ENCODE results near the gene VWA3A. TPM values are rescaled to one million over a fixed set of nuclear protein-coding genes. Genes with fewer than 3 reads are reported as not detected.
A peak's percentile ranks its signal among the peaks of the same experiment; 100 is the strongest.

The VWA3A gene
- total and polyA plus RNA-seq, 2 donors (not counting 1 experiment from before 2014, with no cell fraction given) = 0.06 to 0.17 TPM

DNA sequence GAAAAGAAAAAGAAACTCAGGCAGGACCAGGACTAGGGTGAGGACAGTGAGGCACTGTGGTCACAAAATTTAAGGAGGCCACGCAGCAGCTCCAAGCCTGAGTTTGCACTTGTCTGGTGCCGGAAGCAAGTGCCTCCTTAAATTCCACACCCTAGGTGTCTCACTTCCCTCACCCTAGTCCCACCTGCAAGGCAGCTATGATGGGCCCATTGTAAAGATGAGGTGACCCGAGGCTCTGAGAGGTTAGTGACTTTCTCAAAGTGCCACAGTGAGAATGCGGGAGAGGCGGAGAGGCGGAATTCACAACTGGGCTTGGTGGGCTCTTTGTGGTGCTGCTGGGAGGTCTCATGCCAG, 92.3 kb downstream of the VWA3A start:
- H3K4me2 ChIP-seq (ENCODE audit: extremely low read depth, insufficient read depth, low read length) = no peak overlapping the region
- H3K4me3 ChIP-seq (replicated peaks in 1 of 4; ENCODE audit: control extremely low read depth in 1 of 4, insufficient read depth in 1 of 4, low read depth in 3 of 4, low read length in 4 of 4) = no peak overlapping the region
- H3K9me3 ChIP-seq (ENCODE audit: control insufficient read depth, insufficient read depth, low read depth, low read length) = no peaks in the 10 kb centered on the region
- H3K36me3 ChIP-seq (ENCODE audit: control insufficient read depth, insufficient read depth, low read length) = no peaks in the 10 kb centered on the region
- TF ChIP-seq EZH2 (IDR thresholded peaks at IDR 0.05; ENCODE audit: low read length, missing control alignments) = no peak
- TF ChIP-seq, protein P1, sequence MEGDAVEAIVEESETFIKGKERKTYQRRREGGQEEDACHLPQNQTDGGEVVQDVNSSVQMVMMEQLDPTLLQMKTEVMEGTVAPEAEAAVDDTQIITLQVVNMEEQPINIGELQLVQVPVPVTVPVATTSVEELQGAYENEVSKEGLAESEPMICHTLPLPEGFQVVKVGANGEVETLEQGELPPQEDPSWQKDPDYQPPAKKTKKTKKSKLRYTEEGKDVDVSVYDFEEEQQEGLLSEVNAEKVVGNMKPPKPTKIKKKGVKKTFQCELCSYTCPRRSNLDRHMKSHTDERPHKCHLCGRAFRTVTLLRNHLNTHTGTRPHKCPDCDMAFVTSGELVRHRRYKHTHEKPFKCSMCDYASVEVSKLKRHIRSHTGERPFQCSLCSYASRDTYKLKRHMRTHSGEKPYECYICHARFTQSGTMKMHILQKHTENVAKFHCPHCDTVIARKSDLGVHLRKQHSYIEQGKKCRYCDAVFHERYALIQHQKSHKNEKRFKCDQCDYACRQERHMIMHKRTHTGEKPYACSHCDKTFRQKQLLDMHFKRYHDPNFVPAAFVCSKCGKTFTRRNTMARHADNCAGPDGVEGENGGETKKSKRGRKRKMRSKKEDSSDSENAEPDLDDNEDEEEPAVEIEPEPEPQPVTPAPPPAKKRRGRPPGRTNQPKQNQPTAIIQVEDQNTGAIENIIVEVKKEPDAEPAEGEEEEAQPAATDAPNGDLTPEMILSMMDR (conservative IDR thresholded peaks at IDR 0.05 in 1 of 2, IDR thresholded peaks at IDR 0.05 in 1 of 2; ENCODE audit: low read depth in 1 of 2, low read length in 2 of 2) = no peak
- H2AFZ ChIP-seq (ENCODE audit: low read length) = no peak overlapping the region
- H3K9ac ChIP-seq (ENCODE audit: insufficient read depth, low read length) = no peak overlapping the region
- H4K20me1 ChIP-seq (ENCODE audit: control insufficient read depth, extremely low read depth, insufficient read depth, low read length) = no peaks in the 10 kb centered on the region
- H3K4me1 ChIP-seq (ENCODE audit: control insufficient read depth, extremely low read depth, insufficient read depth, low read length) = peaks cover 3% of the 10 kb centered on the region
- H3K79me2 ChIP-seq (ENCODE audit: control insufficient read depth, insufficient read depth, low read length) = no peaks in the 10 kb centered on the region
- no peak for DNase-seq (ENCODE audit: low read depth in 2 of 2)
- H3K27me3 ChIP-seq (ENCODE audit: control insufficient read depth, insufficient read depth, low read length) = no peaks in the 10 kb centered on the region
- H3K27ac ChIP-seq (ENCODE audit: insufficient read depth, low read length) = no peak overlapping the region

- Histone ChIP-seq H3K4me2 (ENCODE audit: extremely low read depth, insufficient read depth, low read length) (no peak overlapping the region), H3K4me1 (ENCODE audit: control insufficient read depth, extremely low read depth, insufficient read depth, low read length) (peaks cover 8% of the 10 kb centered on the region), H3K27ac (ENCODE audit: insufficient read depth, low read length) (no peak overlapping the region), H2AFZ (ENCODE audit: low read length) (no peak overlapping the region), H4K20me1 (ENCODE audit: control insufficient read depth, extremely low read depth, insufficient read depth, low read length) (no peaks in the 10 kb centered on the region), H3K36me3 (ENCODE audit: control insufficient read depth, insufficient read depth, low read length) (no peaks in the 10 kb centered on the region), H3K9me3 (ENCODE audit: control insufficient read depth, insufficient read depth, low read depth, low read length) (no peaks in the 10 kb centered on the region), H3K79me2 (ENCODE audit: control insufficient read depth, insufficient read depth, low read length) (no peaks in the 10 kb centered on the region), H3K4me3 (replicated peaks in 1 of 4; ENCODE audit: control extremely low read depth in 1 of 4, insufficient read depth in 1 of 4, low read depth in 3 of 4, low read length in 4 of 4) (no peak overlapping the region), H3K9ac (ENCODE audit: insufficient read depth, low read length) (no peak overlapping the region), H3K27me3 (ENCODE audit: control insufficient read depth, insufficient read depth, low read length) (no peaks in the 10 kb centered on the region)
- no peak for TF ChIP-seq EZH2 (IDR thresholded peaks at IDR 0.05; ENCODE audit: low read length, missing control alignments)
- TF ChIP-seq, protein P1 (conservative IDR thresholded peaks at IDR 0.05 in 1 of 2, IDR thresholded peaks at IDR 0.05 in 1 of 2; ENCODE audit: low read depth in 1 of 2, low read length in 2 of 2) = peak in 1 of 2 donors; percentile 26
- no peak for DNase-seq (ENCODE audit: low read depth in 2 of 2)
Measured at GRCh38 chr16:22186517-22186916, 94.2 kb downstream of the VWA3A start.

GRCh38 chr16:22188267-22188594, 95.9 kb downstream of the VWA3A start:
- H3K79me2 ChIP-seq (ENCODE audit: control insufficient read depth, insufficient read depth, low read length) = no peaks in the 10 kb centered on the region
- TF ChIP-seq, protein P1 (conservative IDR thresholded peaks at IDR 0.05 in 1 of 2, IDR thresholded peaks at IDR 0.05 in 1 of 2; ENCODE audit: low read depth in 1 of 2, low read length in 2 of 2) = no peak
- TF ChIP-seq EZH2 (IDR thresholded peaks at IDR 0.05; ENCODE audit: low read length, missing control alignments) = no peak

More at GRCh38 chr16:22188267-22188594, 95.9 kb downstream of the VWA3A start:
- Histone ChIP-seq H3K4me2 (ENCODE audit: extremely low read depth, insufficient read depth, low read length) (no peak overlapping the region), H3K9me3 (ENCODE audit: control insufficient read depth, insufficient read depth, low read depth, low read length) (no peaks in the 10 kb centered on the region), H4K20me1 (ENCODE audit: control insufficient read depth, extremely low read depth, insufficient read depth, low read length) (no peaks in the 10 kb centered on the region), H2AFZ (ENCODE audit: low read length) (no peak overlapping the region), H3K27me3 (ENCODE audit: control insufficient read depth, insufficient read depth, low read length) (no peaks in the 10 kb centered on the region), H3K27ac (ENCODE audit: insufficient read depth, low read length) (no peak overlapping the region), H3K4me1 (ENCODE audit: control insufficient read depth, extremely low read depth, insufficient read depth, low read length) (peaks cover 8% of the 10 kb centered on the region), H3K4me3 (replicated peaks in 1 of 4; ENCODE audit: control extremely low read depth in 1 of 4, insufficient read depth in 1 of 4, low read depth in 3 of 4, low read length in 4 of 4) (no peak overlapping the region), H3K9ac (ENCODE audit: insufficient read depth, low read length) (no peak overlapping the region), H3K36me3 (ENCODE audit: control insufficient read depth, insufficient read depth, low read length) (no peaks in the 10 kb centered on the region)
- DNase-seq (ENCODE audit: low read depth in 2 of 2) = no peak
